Prostate gland (tissue), 2 donors: ENCODE measurements around the gene KCNN3.

ENCODE experiments used
- POLR2A ChIP-seq: fragments of 450-650 bp; IDR thresholded peaks from one replicate; pipeline ENCODE4 v1.6.1; 2016; ENCODE audit warnings: antibody characterized with exemption, mild to moderate bottlenecking
- POLR2AphosphoS5 ChIP-seq: sonication (generic); formaldehyde crosslinking; IDR thresholded peaks from one replicate; pipeline ENCODE4 v1.6.1; 2017; ENCODE audit warnings: antibody characterized with exemption
- TF ChIP-seq, protein P1 (sequence below), 4 experiments: fragments of 200-600 bp in 2 of 4; fragments of 450-650 bp in 2 of 4; sonication (generic) in 2 of 4; IDR thresholded peaks; 1 replicate in 3 of 4; 2 replicates in 1 of 4; pipeline ENCODE4 v1.5.1; 2016 to 2019; ENCODE audit warnings: antibody characterized with exemption in 4 of 4, mild to moderate bottlenecking in 2 of 4, moderate library complexity in 2 of 4

DNA sequence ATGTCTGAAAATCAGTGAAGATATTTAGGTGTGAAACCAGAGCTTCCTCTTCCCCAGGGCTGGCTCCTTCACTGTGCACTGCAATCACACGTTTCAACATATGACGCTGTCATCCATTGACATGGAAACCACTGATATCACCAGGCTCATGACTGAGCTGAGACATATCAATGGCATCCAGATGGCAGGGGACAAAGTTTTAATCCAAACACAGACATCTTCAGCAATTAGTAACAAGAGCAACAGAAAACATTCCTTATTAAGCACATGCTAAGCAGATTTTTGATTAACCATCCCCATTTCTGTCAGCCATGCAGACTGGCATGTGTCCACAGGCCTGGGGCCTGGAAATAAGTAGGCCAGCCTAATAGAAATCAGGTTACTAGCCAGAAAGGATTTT lies 154.1 kb downstream of the KCNN3 start:
- TF ChIP-seq, protein P1, sequence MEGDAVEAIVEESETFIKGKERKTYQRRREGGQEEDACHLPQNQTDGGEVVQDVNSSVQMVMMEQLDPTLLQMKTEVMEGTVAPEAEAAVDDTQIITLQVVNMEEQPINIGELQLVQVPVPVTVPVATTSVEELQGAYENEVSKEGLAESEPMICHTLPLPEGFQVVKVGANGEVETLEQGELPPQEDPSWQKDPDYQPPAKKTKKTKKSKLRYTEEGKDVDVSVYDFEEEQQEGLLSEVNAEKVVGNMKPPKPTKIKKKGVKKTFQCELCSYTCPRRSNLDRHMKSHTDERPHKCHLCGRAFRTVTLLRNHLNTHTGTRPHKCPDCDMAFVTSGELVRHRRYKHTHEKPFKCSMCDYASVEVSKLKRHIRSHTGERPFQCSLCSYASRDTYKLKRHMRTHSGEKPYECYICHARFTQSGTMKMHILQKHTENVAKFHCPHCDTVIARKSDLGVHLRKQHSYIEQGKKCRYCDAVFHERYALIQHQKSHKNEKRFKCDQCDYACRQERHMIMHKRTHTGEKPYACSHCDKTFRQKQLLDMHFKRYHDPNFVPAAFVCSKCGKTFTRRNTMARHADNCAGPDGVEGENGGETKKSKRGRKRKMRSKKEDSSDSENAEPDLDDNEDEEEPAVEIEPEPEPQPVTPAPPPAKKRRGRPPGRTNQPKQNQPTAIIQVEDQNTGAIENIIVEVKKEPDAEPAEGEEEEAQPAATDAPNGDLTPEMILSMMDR (IDR thresholded peaks at IDR 0.05): no peak
- TF ChIP-seq POLR2A (no peak), POLR2AphosphoS5 (no peak)
